SHP77 treated with DMSO at 0.1 percent for 48 hours (cell line): ENCODE measurements around the gene WNT11.

Experiments used
- DNase-seq: peaks from one replicate; lab custom pipeline; 2025; lab: John Stamatoyannopoulos, UW

Gene WNT11

DNA sequence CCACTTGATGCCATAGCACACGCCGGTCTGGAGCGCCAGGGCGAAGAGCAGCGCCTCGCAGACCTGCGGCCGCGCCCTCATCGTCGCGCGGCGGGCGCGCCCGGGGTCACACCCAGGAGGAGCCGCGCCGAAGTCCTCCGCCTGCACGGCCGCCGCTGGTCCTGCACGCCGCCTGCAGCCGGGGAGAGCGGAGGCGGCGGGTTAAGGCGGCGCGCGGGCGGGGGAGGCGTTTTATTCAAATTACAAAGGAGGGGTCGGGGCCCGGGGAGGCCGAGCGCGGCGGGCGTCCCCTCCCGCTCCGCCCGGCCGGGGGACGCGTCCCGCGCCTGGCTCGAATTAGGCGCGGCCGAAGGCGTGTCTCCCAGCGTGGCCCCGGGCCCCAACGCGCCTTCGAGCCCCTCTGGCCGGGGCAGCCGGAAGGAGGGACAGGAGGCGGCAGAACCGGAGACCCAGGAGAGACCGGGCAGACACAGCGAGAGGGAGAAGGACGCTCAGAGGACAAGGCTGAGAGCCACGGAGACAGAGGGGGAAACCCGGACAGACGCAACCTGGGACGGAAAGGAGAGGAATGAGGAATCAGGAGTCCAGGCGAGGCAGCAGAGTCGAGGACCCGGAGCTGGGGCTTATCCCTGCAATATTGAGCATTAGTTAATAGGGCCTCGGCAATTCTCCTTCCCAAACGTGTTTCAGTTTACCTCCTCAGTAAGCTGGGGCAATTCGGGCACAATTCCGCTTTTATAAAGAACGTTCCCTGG lies at the start of gene WNT11:
Gene WNT11, minus strand, starts transcription at position 176 of the 755 bp plus-strand sequence. Its CDS starts 95 bp downstream, at position 81.
- no peak for DNase-seq

DNA sequence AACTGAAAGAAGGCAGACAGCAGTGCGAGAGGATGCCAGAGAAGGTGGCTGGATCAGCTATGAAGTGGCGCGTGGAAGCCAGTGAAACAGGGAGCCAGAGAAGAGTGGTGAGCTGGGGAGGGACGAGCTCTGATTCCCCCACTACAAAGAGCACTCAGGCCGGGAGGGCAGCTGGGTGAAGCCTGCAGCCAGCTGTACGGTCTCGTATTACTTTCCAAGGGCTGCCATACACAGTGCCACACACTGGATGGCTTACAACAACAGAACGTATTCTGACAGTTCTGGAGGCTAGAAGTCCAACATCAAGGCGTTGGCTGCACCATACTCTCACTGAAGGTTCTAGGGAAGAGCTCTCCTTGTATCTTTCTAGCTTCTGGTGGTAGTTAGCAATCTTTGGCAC lies 47.1 kb upstream of the WNT11 start:
- peak; percentile 37 for DNase-seq

- no peak for DNase-seq
Observed at GRCh38 chr11:76252631-76253070, 46.3 kb upstream of the WNT11 start.

DNA sequence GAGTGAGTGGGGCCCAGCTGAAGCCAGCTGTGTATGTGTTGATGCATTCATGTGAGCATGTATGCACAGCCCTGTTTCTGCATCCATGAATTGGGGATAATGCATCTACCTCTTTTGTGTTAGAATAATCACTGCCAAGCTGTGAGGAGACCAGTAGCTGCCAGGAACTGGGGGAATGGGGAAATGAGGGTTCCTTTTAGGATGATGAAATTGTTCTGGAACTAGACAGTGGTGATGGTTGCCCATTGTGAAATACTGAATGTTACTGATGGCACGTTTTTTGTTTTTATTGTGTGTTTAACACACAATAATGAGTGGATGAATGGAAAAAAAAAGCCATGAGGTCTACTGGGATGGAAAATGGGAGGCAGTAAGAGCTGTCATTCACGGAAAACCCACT lies 45.3 kb upstream of the WNT11 start:
- no peak for DNase-seq

DNA sequence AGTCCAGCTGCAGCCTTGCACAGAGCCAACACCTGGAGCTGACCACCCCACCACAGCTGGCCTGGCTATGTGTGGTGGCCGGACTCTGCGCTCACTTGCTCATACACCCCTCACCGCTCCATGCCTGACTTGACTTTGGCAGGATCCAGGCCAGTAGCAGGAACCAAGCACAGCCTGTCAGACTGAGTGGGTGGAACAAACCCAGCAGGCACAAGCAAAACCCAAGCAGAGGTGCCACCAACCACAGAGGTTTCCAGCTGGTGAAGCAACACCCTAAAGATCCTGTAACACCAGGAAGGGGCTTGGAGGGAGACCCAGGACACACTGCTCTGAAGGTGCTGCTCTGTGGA lies 44.9 kb upstream of the WNT11 start:
- no peak for DNase-seq

- DNase-seq, result no peak
Observed at GRCh38 chr11:76250520-76251225, 44.4 kb upstream of the WNT11 start.

DNA sequence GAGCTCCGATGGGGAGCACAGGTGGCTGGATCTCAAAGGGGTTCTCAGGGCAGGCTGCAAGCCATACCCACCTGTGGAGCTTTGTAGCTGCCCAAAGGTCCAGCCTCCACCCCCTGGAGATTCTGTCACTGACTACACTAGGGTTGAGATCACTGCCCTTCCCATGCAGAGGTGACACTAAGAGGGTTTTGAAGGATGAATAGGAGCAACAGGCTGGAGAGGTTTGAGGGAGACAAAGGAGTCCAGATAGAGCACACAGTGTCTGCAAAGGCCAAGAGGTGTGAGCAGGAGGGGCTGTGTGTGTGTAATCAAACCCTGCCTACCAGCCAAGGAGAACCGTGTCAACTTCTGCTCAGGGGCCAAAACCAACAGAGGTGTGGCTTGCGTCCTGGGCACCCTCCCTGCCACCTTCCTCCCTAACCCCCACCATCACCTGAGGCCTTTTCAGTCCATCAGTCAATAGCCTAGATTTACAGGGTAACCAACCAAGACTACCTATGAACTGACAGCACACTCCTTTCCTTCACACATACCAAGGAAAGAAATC lies 43.0 kb upstream of the WNT11 start:
- DNase-seq, result no peak

DNA sequence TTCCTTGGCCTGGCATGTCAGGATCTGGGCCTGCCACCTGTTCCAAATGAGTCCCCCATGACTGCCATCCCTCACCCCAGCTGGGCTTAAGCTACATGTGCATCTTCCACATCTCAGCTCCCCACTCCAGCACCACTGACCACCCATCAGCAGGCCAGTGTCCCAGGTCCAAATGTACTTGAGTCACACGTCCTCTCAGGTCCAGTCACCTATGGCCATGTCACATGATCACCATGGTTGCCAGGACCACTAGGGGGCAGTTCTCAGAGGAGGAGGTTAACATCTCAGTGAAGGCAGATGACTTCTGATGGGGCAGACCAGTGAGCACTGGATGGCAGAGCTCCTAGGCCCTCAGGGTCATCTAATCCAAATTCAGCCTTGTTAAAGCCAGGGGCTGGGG lies 41.9 kb upstream of the WNT11 start:
- DNase-seq, result peak; percentile 26

DNA sequence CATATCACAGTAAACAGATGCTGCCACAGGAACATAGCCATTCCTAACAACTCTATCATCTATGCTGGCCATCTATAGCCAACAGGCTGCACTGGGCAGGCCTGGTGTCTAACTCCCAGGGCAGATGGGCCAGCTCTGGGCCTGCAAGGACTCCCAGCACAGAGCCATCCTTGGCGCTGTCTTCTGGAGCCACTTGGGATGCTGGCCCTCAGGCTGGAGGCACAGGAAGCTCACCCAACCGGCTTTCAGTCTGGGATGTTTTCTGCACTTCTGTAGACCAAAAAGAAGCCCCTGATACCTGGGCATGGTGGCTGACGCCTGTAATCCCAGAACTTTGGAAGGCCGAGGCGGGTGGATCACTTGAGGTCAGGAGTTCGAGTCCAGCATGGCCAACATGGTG lies 40.8 kb upstream of the WNT11 start:
- no peak for DNase-seq

- DNase-seq, result no peak
Observed at GRCh38 chr11:76246271-76246933, 40.1 kb upstream of the WNT11 start.

DNA sequence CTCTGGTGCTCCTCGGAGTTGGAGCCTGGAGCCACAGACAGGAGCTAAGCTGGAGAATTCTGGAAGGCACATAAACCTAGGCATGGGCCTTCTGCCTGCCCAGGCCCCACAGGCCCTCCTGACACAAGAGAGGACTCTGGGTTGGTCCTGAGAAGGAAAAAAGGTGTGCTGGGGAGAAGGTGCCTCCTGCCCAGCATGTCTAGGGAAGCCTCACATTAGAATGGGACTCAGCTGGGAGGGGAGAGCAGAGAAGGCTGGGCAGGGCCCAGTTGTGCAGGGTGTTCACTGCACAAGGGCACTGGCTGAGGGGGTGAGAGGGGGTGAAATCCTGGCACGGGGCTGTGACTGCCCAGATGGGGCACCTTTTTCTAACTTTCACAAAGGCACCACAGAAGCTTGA lies 39.4 kb upstream of the WNT11 start:
- no peak for DNase-seq

DNA sequence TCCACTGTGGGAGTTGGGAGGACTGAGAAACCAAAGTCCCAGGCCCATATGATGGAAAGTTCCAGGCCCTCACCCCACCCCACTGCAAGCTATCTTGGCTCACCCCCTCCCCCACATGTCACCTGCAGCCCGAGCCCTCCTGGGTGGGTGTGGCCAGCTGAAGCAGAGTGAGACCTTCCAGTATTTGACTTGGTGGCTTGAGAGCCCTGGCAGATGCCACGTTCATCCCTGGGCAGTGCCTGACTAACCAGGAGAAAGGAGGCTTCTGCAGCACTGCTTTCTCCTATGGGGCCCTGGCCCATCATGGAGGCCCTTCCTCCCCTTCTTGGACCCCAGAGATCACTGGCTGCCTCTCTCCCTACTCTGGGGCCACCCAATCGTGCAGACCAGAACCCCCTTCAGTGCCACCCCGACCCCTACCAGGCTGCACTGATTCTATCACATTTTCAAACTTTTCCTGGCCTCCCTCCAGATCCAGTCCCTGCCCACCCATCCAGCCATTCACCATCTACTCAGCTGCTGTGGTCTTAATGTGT lies 38.1 kb upstream of the WNT11 start:
- no peak for DNase-seq

DNA sequence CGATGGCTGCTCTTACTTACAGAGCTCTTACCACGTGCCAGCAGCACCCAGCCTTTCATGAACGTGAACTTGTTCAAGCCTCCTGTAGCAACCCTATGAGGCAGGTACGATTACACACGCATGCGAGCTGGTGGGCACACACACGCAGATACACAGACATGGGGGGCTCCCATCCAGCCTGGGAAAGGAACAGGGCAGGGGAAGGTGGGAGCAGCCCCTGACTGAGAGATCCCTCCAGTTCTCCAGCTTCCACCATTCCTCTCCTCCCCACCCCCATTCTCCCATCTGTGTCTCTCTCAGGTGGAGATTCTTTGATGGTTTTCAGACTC lies 37.6 kb upstream of the WNT11 start:
- DNase-seq, result no peak

GRCh38 chr11:76243193-76243956 lies 37.1 kb upstream of the WNT11 start:
- DNase-seq, result no peak

- no peak for DNase-seq
Observed at GRCh38 chr11:76242004-76242779, 35.9 kb upstream of the WNT11 start.

- no peak for DNase-seq
Observed at GRCh38 chr11:76241243-76242000, 35.1 kb upstream of the WNT11 start.

DNA sequence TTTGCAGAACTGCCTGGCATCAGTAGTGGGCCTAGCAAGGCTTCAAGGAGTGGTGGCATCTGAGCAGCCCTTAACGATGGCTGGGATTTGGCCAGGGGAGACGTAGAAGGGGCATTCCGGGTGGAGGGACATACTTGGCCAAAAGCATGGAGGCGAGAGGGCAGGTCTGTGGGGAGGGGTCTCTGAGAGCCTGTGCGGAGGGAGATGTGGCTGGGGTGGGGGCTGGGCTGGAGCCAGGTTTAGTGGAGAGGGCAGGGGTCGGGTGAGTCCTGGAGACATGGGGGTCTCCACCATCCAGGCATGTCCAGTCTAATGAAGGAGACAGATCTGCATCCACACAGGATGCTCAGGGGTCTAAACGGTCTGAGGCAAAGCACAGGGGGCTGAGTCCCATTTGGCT lies 34.4 kb upstream of the WNT11 start:
- no peak for DNase-seq

- peak; percentile 39 for DNase-seq
Observed at GRCh38 chr11:76240161-76240540, 33.8 kb upstream of the WNT11 start.

GRCh38 chr11:76239483-76240160 lies 33.3 kb upstream of the WNT11 start:
- DNase-seq, result no peak

- no peak for DNase-seq
Observed at GRCh38 chr11:76238551-76238950, 32.2 kb upstream of the WNT11 start.
